Activated B cell treated with CpG ODN at 0.5 μM for 24 hours (primary cell): ENCODE results near the gene TAS1R3. TPM values are rescaled to one million over a fixed set of nuclear protein-coding genes. Genes with fewer than 3 reads are reported as not detected.

Experiments
- ATAC-seq: fragments of 200-7000 bp; cut with Tn5 transposase; one replicate; pipeline ENCODE4 v1.10.0; 2021; ENCODE audit warnings: low read depth, mild to moderate bottlenecking, moderate library complexity
- CTCF ChIA-PET: fragments of 350-600 bp; sonication (Branson Sonifier 250); formaldehyde crosslinking; loops from one replicate; lab custom pipeline; 2021; ENCODE audit warnings: antibody characterized with exemption; lab: Charles Lee
- POLR2A ChIA-PET: fragments of 350-600 bp; sonication (Branson Sonifier 250); formaldehyde crosslinking; loops from one replicate; lab custom pipeline; 2021; ENCODE audit warnings: antibody characterized with exemption; lab: Charles Lee
- DNase-seq: peaks from one replicate; pipeline ENCODE4 v3.0.0; 2022
- H3K27ac Mint-ChIP-seq: one replicate; pipeline ENCODE4 v1.8.0; 2020; ENCODE audit warnings: mixed read lengths
- H3K27me3 Mint-ChIP-seq: one replicate; pipeline ENCODE4 v1.8.0; 2021; ENCODE audit warnings: mixed read lengths
- H3K36me3 Mint-ChIP-seq: one replicate; pipeline ENCODE4 v1.8.0; 2021; ENCODE audit warnings: low read depth, mixed read lengths
- H3K4me1 Mint-ChIP-seq: one replicate; pipeline ENCODE4 v1.8.0; 2021; ENCODE audit warnings: mixed read lengths
- H3K4me3 Mint-ChIP-seq: one replicate; pipeline ENCODE4 v1.8.0; 2020; ENCODE audit warnings: mild to moderate bottlenecking, mixed read lengths
- H3K9me3 Mint-ChIP-seq: one replicate; pipeline ENCODE4 v1.8.0; 2020; ENCODE audit warnings: mixed read lengths
- CTCF ChIP-seq: fragments of 200-600 bp; IDR thresholded peaks from one replicate; pipeline ENCODE4 v1.8.0; 2022; ENCODE audit warnings: antibody characterized with exemption, mild to moderate bottlenecking
- intact Hi-C: fragments of 100-400 bp; cut with micrococcal nuclease; formaldehyde crosslinking; loops from one replicate; pipeline ENCODE4 v1.15.1; 2024
- total RNA-seq: library from RNA; stranded (reverse); gene quantifications from 2 replicates; pipeline ENCODE4 v1.2.3, GENCODE V29; 2022

Gene TAS1R3
- 2.5 and 2.7 TPM in 2 replicates for total RNA-seq

DNA sequence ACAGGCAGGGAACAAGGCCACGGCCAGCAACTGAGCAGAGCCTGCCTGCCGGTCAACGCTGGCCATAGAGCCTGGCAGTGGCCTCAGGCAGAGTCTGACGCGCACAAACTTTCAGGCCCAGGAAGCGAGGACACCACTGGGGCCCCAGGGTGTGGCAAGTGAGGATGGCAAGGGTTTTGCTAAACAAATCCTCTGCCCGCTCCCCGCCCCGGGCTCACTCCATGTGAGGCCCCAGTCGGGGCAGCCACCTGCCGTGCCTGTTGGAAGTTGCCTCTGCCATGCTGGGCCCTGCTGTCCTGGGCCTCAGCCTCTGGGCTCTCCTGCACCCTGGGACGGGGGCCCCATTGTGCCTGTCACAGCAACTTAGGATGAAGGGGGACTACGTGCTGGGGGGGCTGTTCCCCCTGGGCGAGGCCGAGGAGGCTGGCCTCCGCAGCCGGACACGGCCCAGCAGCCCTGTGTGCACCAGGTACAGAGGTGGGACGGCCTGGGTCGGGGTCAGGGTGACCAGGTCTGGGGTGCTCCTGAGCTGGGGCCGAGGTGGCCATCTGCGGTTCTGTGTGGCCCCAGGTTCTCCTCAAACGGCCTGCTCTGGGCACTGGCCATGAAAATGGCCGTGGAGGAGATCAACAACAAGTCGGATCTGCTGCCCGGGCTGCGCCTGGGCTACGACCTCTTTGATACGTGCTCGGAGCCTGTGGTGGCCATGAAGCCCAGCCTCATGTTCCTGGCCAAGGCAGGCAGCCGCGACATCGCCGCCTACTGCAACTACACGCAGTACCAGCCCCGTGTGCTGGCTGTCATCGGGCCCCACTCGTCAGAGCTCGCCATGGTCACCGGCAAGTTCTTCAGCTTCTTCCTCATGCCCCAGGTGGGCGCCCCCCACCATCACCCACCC lies at the start of gene TAS1R3:
Gene TAS1R3, plus strand, starts transcription at position 213 of the 898 bp plus-strand sequence. Its CDS starts 66 bp downstream, at position 279.
- no peak for TF ChIP-seq CTCF
- Mint-ChIP-seq H3K9me3 (no peaks in the 10 kb centered on the region), H3K4me1 (peaks cover 22% of the 10 kb centered on the region), H3K36me3 (peaks cover 7% of the 10 kb centered on the region), H3K4me3 (peak within 1 kb of the TSS; percentile 41), H3K27me3 (no peaks in the 10 kb centered on the region), H3K27ac (peak within 1 kb of the TSS; percentile 53)
- intact Hi-C loops = no loop called here
- ChIA-PET POLR2A (interaction anchor here (1.0 kb wide), 1 partner anchor 67 kb away, joined by 4 read pairs; no protein-coding TSS in a partner anchor), CTCF (no interaction called here)
- DNase-seq = no peak
- ATAC-seq = peak; percentile 66

GRCh38 chr1:1281533-1282321 lies 49.4 kb upstream of the TAS1R3 start:
- intact Hi-C loops = no loop called here
- H3K4me1 Mint-ChIP-seq = peaks cover 4% of the 10 kb centered on the region
- no peak for TF ChIP-seq CTCF
- no peak overlapping the region for H3K4me3 Mint-ChIP-seq
- H3K27ac Mint-ChIP-seq = no peak overlapping the region
- H3K27me3 Mint-ChIP-seq = no peaks in the 10 kb centered on the region
- POLR2A ChIA-PET = no interaction called here
- H3K36me3 Mint-ChIP-seq = no peaks in the 10 kb centered on the region
- CTCF ChIA-PET = no interaction called here
- DNase-seq (no peak), ATAC-seq (no peak)
- H3K9me3 Mint-ChIP-seq = no peaks in the 10 kb centered on the region

DNA sequence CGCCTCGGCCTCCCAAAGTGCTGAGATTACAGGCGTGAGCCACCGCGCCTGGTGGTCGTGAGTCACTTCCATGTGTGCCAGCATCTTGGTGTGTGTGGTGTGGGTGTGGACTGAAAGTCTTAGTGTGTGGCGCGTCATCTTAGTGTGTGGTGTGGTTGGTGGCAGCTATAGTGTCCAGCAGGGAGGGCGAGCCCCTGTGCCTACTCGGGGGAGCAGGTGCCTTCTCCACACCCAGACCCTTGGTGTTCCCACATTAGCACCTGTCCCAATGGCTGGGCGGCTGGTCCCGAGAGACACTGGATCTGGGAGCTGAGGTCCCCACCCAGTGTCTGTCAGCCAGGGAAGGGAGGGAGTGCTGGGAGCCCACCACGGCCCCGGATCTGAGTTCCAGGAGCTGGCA lies 48.1 kb upstream of the TAS1R3 start:
- Mint-ChIP-seq H3K36me3 (no peaks in the 10 kb centered on the region), H3K9me3 (no peaks in the 10 kb centered on the region), H3K27me3 (no peaks in the 10 kb centered on the region), H3K4me3 (no peak overlapping the region), H3K27ac (no peak overlapping the region), H3K4me1 (peaks cover 4% of the 10 kb centered on the region)
- intact Hi-C loops = no loop called here
- DNase-seq (no peak), ATAC-seq (no peak)
- ChIA-PET CTCF (no interaction called here), POLR2A (interaction anchor here (0.7 kb wide), 1 partner anchor 826 kb away, joined by 3 read pairs; no protein-coding TSS in a partner anchor)
- TF ChIP-seq CTCF = no peak

DNA sequence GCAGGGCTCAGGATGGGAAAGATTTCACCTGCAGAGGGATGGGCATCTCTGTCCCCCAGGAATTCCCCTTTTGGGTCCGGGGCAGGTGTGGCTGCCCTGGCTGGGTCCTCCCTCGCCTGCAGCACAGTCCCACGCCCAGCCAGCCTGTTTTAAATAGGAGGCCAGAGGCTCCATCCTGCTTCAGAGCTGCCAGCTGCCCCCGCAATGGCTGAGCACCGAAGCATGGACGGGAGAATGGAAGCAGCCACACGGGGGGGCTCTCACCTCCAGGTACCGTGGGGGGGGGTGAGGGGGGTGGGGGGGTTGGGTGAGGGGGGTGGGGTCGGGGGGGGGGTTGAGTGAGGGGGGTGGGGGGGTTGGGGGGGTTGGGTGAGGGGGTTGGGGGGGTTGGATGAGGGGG lies 47.3 kb upstream of the TAS1R3 start:
- ChIA-PET POLR2A (interaction anchor here (0.8 kb wide), 1 partner anchor 301 kb away, joined by 3 read pairs; no protein-coding TSS in a partner anchor), CTCF (no interaction called here)
- no peaks in the 10 kb centered on the region for H3K27me3 Mint-ChIP-seq
- H3K27ac Mint-ChIP-seq = no peak overlapping the region
- intact Hi-C loops = no loop called here
- no peaks in the 10 kb centered on the region for H3K36me3 Mint-ChIP-seq
- ATAC-seq (peak; percentile 49), DNase-seq (no peak)
- no peak overlapping the region for H3K4me3 Mint-ChIP-seq
- TF ChIP-seq CTCF = no peak
- peaks cover 4% of the 10 kb centered on the region for H3K4me1 Mint-ChIP-seq
- H3K9me3 Mint-ChIP-seq = no peaks in the 10 kb centered on the region
